Measurements from ENCODE around the gene VPS16.

Gene VPS16

DNA sequence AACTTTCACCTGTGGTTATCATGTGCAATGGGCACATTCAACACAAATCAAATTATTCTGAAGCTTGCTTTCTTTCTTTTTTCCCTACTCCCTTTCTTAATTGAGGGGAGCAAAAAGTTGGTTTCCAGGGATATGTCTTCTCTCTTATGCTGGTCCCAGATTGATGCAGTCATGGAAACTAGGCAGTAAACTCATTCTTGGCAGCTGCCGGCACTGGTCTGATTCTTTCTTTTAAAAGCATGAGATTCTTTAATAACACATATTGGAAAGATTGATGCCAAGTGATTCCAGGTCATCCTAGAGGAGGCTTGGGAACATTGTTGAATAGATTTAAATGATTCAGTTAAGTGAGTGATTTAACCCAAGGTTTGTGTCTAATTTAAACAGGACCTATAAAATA is 61.7 kb downstream of the VPS16 start:
- DNase-seq = no peak

DNA sequence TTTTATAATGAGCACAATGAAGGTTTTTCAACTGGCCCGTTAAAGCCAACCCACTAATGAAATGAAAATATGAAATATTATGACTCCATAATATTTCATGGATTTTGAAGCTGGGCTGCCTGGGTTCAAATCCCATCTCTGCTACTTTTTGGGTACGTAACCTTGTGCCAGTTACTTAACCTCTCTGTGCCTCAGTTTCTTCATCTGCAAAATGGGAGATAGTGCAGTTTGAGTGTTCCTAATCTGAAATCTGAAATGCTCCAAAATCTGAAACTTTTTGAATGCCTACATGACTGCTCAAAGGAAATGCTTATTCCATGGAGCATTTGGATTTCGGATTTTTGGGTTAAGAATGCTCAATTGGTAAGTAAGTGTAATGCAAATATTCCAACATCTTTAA is 62.3 kb downstream of the VPS16 start:
- DNase-seq = no peak

DNA sequence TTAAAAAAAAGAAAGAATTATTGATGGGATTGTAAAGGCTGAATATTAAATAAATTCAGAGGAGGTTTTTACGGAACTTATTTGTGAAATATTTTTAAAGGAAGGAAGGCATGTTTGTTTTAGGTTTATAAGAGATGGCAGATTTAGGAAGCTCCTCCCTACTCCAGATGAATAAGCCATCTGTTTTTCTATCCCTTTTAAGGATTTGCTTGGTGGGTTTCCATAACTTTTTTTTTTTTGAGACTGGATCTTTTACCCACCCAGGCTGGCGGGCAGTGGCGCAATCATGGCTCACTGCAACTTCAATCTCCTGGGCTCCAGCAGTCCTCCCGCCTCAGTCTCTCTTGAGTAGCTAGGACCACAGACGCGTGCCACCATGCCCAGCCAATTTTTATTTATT is 63.1 kb downstream of the VPS16 start:
- DNase-seq = no peak

DNA sequence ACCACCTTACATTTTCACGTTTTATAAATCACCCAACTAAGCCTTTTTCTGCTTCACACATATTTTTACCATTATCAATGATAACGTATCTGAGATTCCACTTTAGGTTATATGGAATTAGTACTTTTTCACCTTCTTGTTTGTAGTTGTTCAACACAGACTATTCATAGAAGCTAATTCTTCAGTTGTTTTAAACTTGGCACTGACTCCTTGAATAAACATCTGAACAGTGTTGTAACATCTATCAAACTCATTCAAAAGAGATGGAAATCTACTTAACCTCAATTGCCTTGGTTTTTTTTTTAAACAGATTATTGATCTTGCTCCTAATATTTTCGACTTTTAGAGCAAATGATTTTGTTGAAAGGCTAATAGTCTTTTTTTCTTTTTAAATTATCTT is 67.0 kb downstream of the VPS16 start:
- DNase-seq = no peak

DNA sequence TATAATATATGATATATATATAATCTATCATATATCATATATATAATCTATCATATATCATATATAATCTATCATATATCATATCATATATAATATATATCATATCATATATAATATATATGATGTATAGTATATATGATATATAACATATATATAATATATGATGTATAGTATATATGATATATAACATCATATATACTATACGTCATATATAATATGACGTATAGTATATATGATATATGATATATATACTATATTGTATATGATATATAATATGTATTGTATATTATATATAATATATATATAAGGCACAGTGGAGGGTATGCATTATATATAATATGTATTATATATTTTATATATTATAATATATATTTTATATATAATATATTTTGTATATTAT is 69.4 kb downstream of the VPS16 start:
- DNase-seq = no peak

DNA sequence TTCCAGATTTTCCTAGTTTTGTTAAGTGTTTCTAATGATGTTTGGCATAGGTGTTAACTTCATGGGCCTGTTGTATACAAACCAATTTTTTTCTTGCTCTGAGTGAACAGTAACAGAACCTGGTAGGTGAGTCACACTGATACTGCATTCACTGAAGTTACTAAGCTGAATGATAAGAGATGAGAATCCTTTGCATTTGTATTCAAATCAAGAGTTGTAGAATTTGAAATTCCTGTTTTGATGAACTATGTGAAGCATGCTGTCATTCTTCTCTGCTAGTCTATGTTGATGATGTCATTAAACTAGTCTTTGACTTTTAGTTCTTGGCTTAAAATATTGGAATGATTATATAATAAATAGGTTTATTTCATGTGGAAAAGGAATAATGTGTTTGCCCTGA is 70.7 kb downstream of the VPS16 start:
- DNase-seq = no peak

DNA sequence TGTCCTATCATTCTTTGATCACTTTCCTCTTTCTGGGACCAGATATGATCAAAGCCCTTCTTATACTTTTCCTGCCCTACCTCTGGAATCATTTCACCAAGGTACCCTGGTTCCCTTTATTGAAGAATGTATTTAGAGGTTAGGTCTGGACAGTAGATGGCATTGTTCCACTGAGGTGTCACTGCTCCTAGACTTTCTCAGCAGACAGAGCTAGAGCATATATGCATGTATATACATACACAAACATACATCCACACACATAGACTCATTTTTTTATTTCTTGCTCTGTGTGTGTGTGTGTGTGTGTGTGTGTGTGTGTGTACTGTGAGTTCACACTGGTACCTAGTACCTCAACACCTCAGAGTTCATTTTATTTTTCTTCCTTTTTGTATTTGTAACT is 73.6 kb downstream of the VPS16 start:
- no peak for DNase-seq
